Tibial artery (tissue), 4 donors: ENCODE results near the gene FOXN4.

Experiments used
- DNase-seq, 2 donors: peaks; one replicate each; pipeline ENCODE4 v3.0.0-alpha.2; 2019
- H3K27ac ChIP-seq, 2 donors: fragments of 200-600 bp; sonication (generic) in 1 of 2; 1 replicate in 1 of 2; 2 replicates in 1 of 2; pipeline ENCODE4 v1.5.1; 2018 to 2019; ENCODE audit warnings: mild to moderate bottlenecking in 1 of 2
- H3K27me3 ChIP-seq, 2 donors: fragments of 200-600 bp; sonication (generic) in 1 of 2; one replicate each; pipeline versions ENCODE4 v1.5.1 to v1.6.0; 2016 to 2019
- H3K36me3 ChIP-seq, 3 donors: fragments of 200-600 bp; sonication (generic) in 2 of 3; one replicate each; pipeline ENCODE4 v1.5.1; 2016 to 2019; ENCODE audit warnings: mild to moderate bottlenecking in 2 of 3
- H3K4me1 ChIP-seq, 4 donors: fragments of 200-600 bp; sonication (generic) in 2 of 4; 1 replicate in 3 of 4; 2 replicates in 1 of 4; pipeline ENCODE4 v1.5.1; 2016 to 2019
- H3K4me3 ChIP-seq, 2 donors: fragments of 200-600 bp; sonication (generic) in 1 of 2; 1 replicate in 1 of 2; 2 replicates in 1 of 2; pipeline ENCODE4 v1.5.1; 2018 to 2019; ENCODE audit warnings: mild to moderate bottlenecking in 2 of 2
- H3K9me3 ChIP-seq, 3 donors: fragments of 200-600 bp; sonication (generic) in 1 of 3; one replicate each; pipeline ENCODE4 v1.5.1; 2016 to 2019
- intact Hi-C: fragments of 100-400 bp; cut with DNase I; formaldehyde crosslinking; loops from one replicate; pipeline ENCODE4 v1.15.0; 2023; ENCODE audit warnings: low total_unique reads
- TF ChIP-seq, protein P1 (sequence below), 2 experiments: fragments of 200-600 bp in 1 of 2; fragments of 450-650 bp in 1 of 2; IDR thresholded peaks; one replicate each; pipeline ENCODE4 v1.5.1; 2017 to 2019; ENCODE audit warnings: antibody characterized with exemption in 2 of 2, mild to moderate bottlenecking in 1 of 2, moderate library complexity in 1 of 2

Gene FOXN4

DNA sequence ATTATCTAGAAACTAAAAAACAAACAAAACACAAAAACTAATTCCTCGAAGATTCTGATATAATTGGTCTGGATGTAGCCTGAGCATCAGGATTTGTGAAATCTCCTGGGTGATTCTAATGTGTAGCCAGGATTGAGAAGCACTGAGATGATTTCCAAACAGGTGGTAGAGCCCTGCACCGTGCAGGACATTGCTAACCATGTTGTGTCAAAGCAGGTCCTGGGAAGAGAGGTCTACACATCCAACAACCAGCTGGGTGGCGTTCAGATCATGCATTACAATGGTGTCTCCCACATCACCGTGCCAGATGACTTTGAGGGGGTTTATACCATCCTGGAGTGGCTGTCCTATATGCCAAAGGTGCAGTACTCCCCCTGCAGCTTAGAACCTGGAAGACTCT, 56.3 kb downstream of the FOXN4 start:
- Histone ChIP-seq H3K4me3 (no peak overlapping the region), H3K36me3 (peaks cover 36 to 86% (median 86%) of the 10 kb centered on the region in 3 donors), H3K4me1 (no peaks in the 10 kb centered on the region), H3K27me3 (no peaks in the 10 kb centered on the region), H3K9me3 (peaks cover 0 to 9% (median 6%) of the 10 kb centered on the region in 3 donors), H3K27ac (no peak overlapping the region)
- no peak for DNase-seq
- intact Hi-C loops: no loop called here
- TF ChIP-seq, protein P1, sequence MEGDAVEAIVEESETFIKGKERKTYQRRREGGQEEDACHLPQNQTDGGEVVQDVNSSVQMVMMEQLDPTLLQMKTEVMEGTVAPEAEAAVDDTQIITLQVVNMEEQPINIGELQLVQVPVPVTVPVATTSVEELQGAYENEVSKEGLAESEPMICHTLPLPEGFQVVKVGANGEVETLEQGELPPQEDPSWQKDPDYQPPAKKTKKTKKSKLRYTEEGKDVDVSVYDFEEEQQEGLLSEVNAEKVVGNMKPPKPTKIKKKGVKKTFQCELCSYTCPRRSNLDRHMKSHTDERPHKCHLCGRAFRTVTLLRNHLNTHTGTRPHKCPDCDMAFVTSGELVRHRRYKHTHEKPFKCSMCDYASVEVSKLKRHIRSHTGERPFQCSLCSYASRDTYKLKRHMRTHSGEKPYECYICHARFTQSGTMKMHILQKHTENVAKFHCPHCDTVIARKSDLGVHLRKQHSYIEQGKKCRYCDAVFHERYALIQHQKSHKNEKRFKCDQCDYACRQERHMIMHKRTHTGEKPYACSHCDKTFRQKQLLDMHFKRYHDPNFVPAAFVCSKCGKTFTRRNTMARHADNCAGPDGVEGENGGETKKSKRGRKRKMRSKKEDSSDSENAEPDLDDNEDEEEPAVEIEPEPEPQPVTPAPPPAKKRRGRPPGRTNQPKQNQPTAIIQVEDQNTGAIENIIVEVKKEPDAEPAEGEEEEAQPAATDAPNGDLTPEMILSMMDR (IDR thresholded peaks at IDR 0.05): no peak

DNA sequence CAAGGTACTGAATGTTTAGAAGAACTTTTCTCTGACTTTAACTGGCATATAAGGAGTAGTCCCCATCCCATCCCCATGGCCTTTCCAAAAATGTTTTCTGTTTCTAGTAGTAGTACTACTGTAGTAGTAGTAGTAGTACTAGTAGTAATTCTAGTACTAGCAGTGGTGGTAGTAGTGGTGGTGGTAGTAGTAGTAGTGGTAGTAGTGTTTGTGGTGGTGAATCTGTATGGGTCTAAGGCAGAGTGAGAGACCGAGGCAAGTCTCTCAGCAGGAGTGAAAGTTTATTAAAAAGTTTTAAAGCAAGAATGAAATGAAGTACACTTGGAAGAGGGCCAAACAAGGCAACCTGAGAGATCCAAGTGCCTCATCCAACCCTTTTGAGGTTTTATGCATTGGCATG, 58.6 kb downstream of the FOXN4 start:
- intact Hi-C loops: no loop called here
- Histone ChIP-seq H3K9me3 (peaks cover 0 to 9% (median 6%) of the 10 kb centered on the region in 3 donors), H3K36me3 (peaks cover 50 to 90% (median 86%) of the 10 kb centered on the region in 3 donors), H3K27ac (no peak overlapping the region), H3K4me1 (no peaks in the 10 kb centered on the region), H3K4me3 (no peak overlapping the region), H3K27me3 (no peaks in the 10 kb centered on the region)
- TF ChIP-seq, protein P1 (IDR thresholded peaks at IDR 0.05): no peak
- no peak for DNase-seq

DNA sequence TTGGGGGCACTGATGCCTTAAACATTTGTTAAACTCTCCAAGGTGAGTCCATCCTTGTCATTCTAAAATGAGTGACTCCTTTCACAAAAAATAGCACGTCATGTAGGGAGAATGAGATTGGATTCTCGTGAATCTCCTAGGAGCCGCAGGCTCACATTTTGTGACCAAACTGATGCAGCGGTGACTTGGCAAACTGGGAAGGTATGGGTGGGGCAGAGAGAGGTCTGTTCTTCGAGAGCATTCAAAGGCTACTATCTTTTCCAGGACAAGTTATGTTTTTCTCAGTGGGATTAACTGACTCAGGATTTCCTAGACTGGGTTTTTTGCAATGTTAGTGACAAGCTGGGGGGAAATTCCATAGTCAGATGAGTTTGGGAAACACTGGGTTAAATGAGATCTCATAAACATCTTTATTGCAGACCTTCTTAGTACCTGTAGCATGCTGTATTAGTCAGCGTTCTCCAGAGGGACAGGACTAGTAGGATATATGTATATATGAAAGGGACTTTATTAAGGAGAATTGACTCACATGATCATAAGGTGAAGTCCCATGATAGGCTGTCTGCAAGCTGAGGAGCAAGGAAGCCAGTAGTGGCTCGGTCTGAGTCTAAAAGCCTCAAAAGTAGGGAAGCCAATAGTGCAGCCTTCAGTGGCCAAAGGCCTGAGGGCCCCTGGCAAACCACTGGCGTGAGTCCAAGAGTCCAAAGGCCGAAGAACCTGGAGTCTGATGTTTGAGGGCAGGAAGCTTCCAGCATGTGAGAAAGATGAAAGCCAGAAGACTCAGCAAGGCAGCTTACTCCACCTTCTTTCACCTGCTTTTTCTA, 61.0 kb downstream of the FOXN4 start:
- H3K9me3 ChIP-seq: no peaks in the 10 kb centered on the region
- TF ChIP-seq, protein P1 (IDR thresholded peaks at IDR 0.05): no peak
- peaks cover 51 to 85% (median 85%) of the 10 kb centered on the region in 3 donors for H3K36me3 ChIP-seq
- intact Hi-C loops: no loop called here
- no peak for DNase-seq
- no peak overlapping the region for H3K27ac ChIP-seq
- H3K4me1 ChIP-seq: no peaks in the 10 kb centered on the region
- no peaks in the 10 kb centered on the region for H3K27me3 ChIP-seq
- H3K4me3 ChIP-seq: no peak overlapping the region

DNA sequence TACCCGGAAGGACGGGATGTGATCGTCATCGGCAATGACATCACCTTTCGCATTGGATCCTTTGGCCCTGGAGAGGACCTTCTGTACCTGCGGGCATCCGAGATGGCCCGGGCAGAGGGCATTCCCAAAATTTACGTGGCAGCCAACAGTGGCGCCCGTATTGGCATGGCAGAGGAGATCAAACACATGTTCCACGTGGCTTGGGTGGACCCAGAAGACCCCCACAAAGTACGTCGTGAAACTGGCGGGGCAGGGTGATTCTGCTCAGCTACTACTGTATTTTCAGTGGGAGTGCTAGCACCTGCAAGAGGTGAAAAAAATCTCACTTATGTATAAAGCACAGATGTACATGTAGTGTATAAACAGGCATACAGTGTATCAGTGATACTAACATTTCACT, 62.9 kb downstream of the FOXN4 start:
- intact Hi-C loops: no loop called here
- Histone ChIP-seq H3K27ac (no peak overlapping the region), H3K27me3 (no peaks in the 10 kb centered on the region), H3K4me3 (no peak overlapping the region), H3K9me3 (no peaks in the 10 kb centered on the region), H3K4me1 (no peaks in the 10 kb centered on the region), H3K36me3 (peaks cover 61 to 86% (median 85%) of the 10 kb centered on the region in 3 donors)
- no peak for DNase-seq
- TF ChIP-seq, protein P1 (IDR thresholded peaks at IDR 0.05): no peak

DNA sequence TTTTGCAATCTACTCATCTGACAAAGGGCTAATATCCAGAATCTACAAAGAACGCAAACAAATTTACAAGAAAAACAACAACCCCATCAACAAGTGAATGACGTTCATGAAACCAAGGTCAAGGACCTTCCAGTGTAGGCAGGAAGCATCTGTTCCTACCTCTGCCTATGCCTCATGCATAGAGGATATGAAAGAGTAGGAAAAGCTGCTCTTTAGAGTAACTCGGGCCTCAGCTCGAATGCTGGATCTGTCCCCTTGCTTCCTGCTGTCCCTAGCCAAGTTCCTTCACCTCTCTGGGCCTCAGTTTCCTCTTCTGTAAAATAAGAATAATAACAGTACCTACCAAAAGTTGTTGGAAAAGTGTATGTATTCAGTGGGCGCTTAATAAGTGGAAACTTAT, 65.0 kb downstream of the FOXN4 start:
- H3K4me1 ChIP-seq: no peaks in the 10 kb centered on the region
- no peak overlapping the region for H3K27ac ChIP-seq
- peaks cover 77 to 93% (median 91%) of the 10 kb centered on the region in 3 donors for H3K36me3 ChIP-seq
- no peaks in the 10 kb centered on the region for H3K27me3 ChIP-seq
- H3K9me3 ChIP-seq: no peaks in the 10 kb centered on the region
- intact Hi-C loops: no loop called here
- TF ChIP-seq, protein P1 (IDR thresholded peaks at IDR 0.05): no peak
- H3K4me3 ChIP-seq: no peak overlapping the region
- no peak for DNase-seq
